HCT116 (cell line): ENCODE data around the gene ENOSF1. TPM values are rescaled to one million over a fixed set of nuclear protein-coding genes. Genes with fewer than 3 reads are reported as not detected.

Experiments
- ATAC-seq: fragments of 200-7000 bp; cut with Tn5 transposase; 2 replicates; pipeline ENCODE4 v1.9.1; 2020; ENCODE audit warnings: mild to moderate bottlenecking, moderate library complexity
- BruUV-seq: library from RNA; stranded (reverse); fragments of 400-500 nt; replicated peaks from 2 replicates; lab custom pipeline; 2021; lab: Mats Ljungman, UMichigan
- CTCF ChIA-PET: fragments of 300-600 bp; sonication (Branson Sonifier 250); formaldehyde crosslinking; loops from one replicate; lab custom pipeline; 2021; ENCODE audit warnings: antibody characterized with exemption; lab: Charles Lee
- POLR2A ChIA-PET: fragments of 300-600, 350-600 bp; sonication (Branson Sonifier 250); formaldehyde crosslinking; loops from one replicate; lab custom pipeline; 2021; ENCODE audit warnings: antibody characterized with exemption; lab: Charles Lee
- RAD21 ChIA-PET, 2 experiments: fragments of 300-600 bp; sonication (Branson Sonifier 250); formaldehyde crosslinking; loops; one replicate each; lab custom pipeline; 2023; ENCODE audit warnings: low total read pairs in 2 of 2; ENCODE audit not compliant: uncharacterized antibody in 2 of 2, unreplicated experiment in 2 of 2, low non-redundant PET in 1 of 2; lab: Charles Lee
- DNase-seq: peaks from one replicate; pipeline ENCODE4 v3.0.0-alpha.2; 2010; ENCODE audit warnings: low read depth, low spot score
- H2AFZ ChIP-seq: fragments of 200-600 bp; shearing (Covaris generic), sonication (generic); 2 replicates; pipeline ENCODE4 v1.6.1; 2017; ENCODE audit warnings: low read depth, mixed run types, mixed read lengths, antibody characterized with exemption, low read length; ENCODE audit not compliant: poor library complexity, severe bottlenecking
- H3K27ac ChIP-seq: 2 replicates; pipeline ENCODE4 v1.5.1; 2012; ENCODE audit warnings: low read depth, low read length
- H3K27me3 ChIP-seq: fragments of 200-600 bp; sonication (generic); 2 replicates; pipeline ENCODE4 v1.6.1; 2016; ENCODE audit warnings: mixed run types, low read length, mixed read lengths; ENCODE audit not compliant: insufficient read depth
- H3K36me3 ChIP-seq, 2 experiments: fragments of 200-500 bp in 1 of 2; fragments of 200-600 bp in 1 of 2; sonication (Bioruptor generic) in 1 of 2; sonication (generic) in 1 of 2; 2 replicates each; pipeline versions ENCODE4 v1.5.1 to v1.6.1; 2014 to 2016; ENCODE audit warnings: low read length in 2 of 2, inconsistent platforms in 1 of 2, mixed read lengths in 1 of 2, mixed run types in 1 of 2; ENCODE audit not compliant: insufficient read depth in 2 of 2, control insufficient read depth in 1 of 2
- H3K4me1 ChIP-seq, 2 experiments: fragments of 200-600 bp in 1 of 2; sonication (generic) in 1 of 2; 2 replicates each; pipeline versions ENCODE4 v1.5.1 to v1.6.1; 2012 to 2017; ENCODE audit warnings: low read length in 2 of 2, inconsistent platforms in 1 of 2, mild to moderate bottlenecking in 1 of 2, mixed read lengths in 1 of 2, mixed run types in 1 of 2, moderate library complexity in 1 of 2; ENCODE audit not compliant: insufficient read depth in 2 of 2, control insufficient read depth in 1 of 2
- H3K4me2 ChIP-seq: fragments of 200-600 bp; sonication (generic); 2 replicates; pipeline ENCODE4 v1.6.1; 2017; ENCODE audit warnings: mixed run types, low read length, mixed read lengths
- H3K4me3 ChIP-seq, 2 experiments: fragments of 200-600 bp in 1 of 2; sonication (generic) in 1 of 2; replicated peaks in 1 of 2; 2 replicates each; pipeline ENCODE4 v1.5.1; 2011 to 2016; ENCODE audit warnings: low read length in 2 of 2, control low read depth in 1 of 2, low read depth in 1 of 2, mild to moderate bottlenecking in 1 of 2, mixed read lengths in 1 of 2, mixed run types in 1 of 2
- H3K79me2 ChIP-seq: fragments of 200-600 bp; sonication (generic); 2 replicates; pipeline ENCODE4 v1.6.1; 2017; ENCODE audit warnings: mild to moderate bottlenecking, mixed run types, low read length, moderate library complexity, mixed read lengths; ENCODE audit not compliant: insufficient read depth
- H3K9ac ChIP-seq: fragments of 200-600 bp; sonication (generic); 2 replicates; pipeline ENCODE4 v1.6.1; 2016; ENCODE audit warnings: low read length, mixed read lengths
- H3K9me2 ChIP-seq: fragments of 200-600 bp; sonication (generic), shearing (Covaris generic); 2 replicates; pipeline ENCODE4 v1.6.1; 2017; ENCODE audit warnings: mixed run types, mild to moderate bottlenecking, moderate library complexity; ENCODE audit not compliant: insufficient read depth
- H3K9me3 ChIP-seq, 2 experiments: fragments of 200-500 bp in 1 of 2; fragments of 200-600 bp in 1 of 2; sonication (Bioruptor generic) in 1 of 2; sonication (generic) in 1 of 2; 2 replicates each; pipeline ENCODE4 v1.6.1; 2014 to 2017; ENCODE audit warnings: low read length in 2 of 2, mixed read lengths in 2 of 2, inconsistent platforms in 1 of 2, low read depth in 1 of 2, mild to moderate bottlenecking in 1 of 2, mixed run types in 1 of 2, moderate library complexity in 1 of 2; ENCODE audit not compliant: control insufficient read depth in 1 of 2, insufficient read depth in 1 of 2
- H4K20me1 ChIP-seq: fragments of 200-600 bp; sonication (generic), shearing (Covaris generic); 2 replicates; pipeline ENCODE4 v1.6.1; 2017; ENCODE audit warnings: mixed run types, mild to moderate bottlenecking, moderate library complexity; ENCODE audit not compliant: insufficient read depth
- CBX3 ChIP-seq: IDR thresholded peaks from 2 replicates; pipeline ENCODE4 v1.6.1; 2012; ENCODE audit warnings: low read depth
- CEBPB ChIP-seq: IDR thresholded peaks from 2 replicates; pipeline ENCODE4 v1.6.1; 2012; ENCODE audit warnings: low read depth
- ELF1 ChIP-seq: IDR thresholded peaks from 2 replicates; pipeline ENCODE4 v1.6.1; 2012; ENCODE audit warnings: low read depth, borderline replicate concordance
- EZH2 ChIP-seq: fragments of 200-600 bp; sonication (generic); IDR thresholded peaks from 2 replicates; pipeline ENCODE4 v1.6.1; 2017; ENCODE audit warnings: antibody characterized with exemption, mixed run types
- FOSL1 ChIP-seq: IDR thresholded peaks from 2 replicates; pipeline ENCODE4 v1.6.1; 2012; ENCODE audit warnings: low read depth
- JUND ChIP-seq: IDR thresholded peaks from 2 replicates; pipeline ENCODE4 v1.6.1; 2012
- POLR2A ChIP-seq: IDR thresholded peaks from 2 replicates; pipeline ENCODE4 v1.7.0; 2011; ENCODE audit warnings: borderline replicate concordance; ENCODE audit not compliant: insufficient read depth, insufficient read length; ENCODE audit errors: extremely low read depth
- POLR2AphosphoS5 ChIP-seq: IDR thresholded peaks from 2 replicates; pipeline ENCODE4 v1.6.1; 2011; ENCODE audit warnings: mild to moderate bottlenecking, low read depth, low read length, moderate library complexity
- RAD21 ChIP-seq: IDR thresholded peaks from 2 replicates; pipeline ENCODE4 v1.6.1; 2012; ENCODE audit warnings: low read depth, mild to moderate bottlenecking
- SIN3A ChIP-seq: IDR thresholded peaks from 2 replicates; pipeline ENCODE4 v1.6.1; 2012; ENCODE audit warnings: low read depth
- SP1 ChIP-seq: IDR thresholded peaks from 2 replicates; pipeline ENCODE4 v1.6.1; 2012; ENCODE audit warnings: low read depth
- SRF ChIP-seq: IDR thresholded peaks from 2 replicates; pipeline ENCODE4 v1.6.1; 2012; ENCODE audit warnings: low read depth
- TCF7L2 ChIP-seq: IDR thresholded peaks from 2 replicates; pipeline ENCODE4 v1.7.0; 2011; ENCODE audit warnings: borderline replicate concordance, inconsistent platforms; ENCODE audit not compliant: insufficient read depth, insufficient read length; ENCODE audit errors: extremely low read depth
- YY1 ChIP-seq: IDR thresholded peaks from 2 replicates; pipeline ENCODE4 v1.6.1; 2011; ENCODE audit warnings: low read length, low read depth, moderate library complexity, mild to moderate bottlenecking; ENCODE audit not compliant: insufficient replicate concordance; ENCODE audit errors: extremely low read depth
- ZFX ChIP-seq: fragments of 450-650 bp; IDR thresholded peaks from 2 replicates; pipeline ENCODE4 v1.6.1; 2017
- ZNF274 ChIP-seq: fragments of 200-500 bp; sonication (Bioruptor generic); IDR thresholded peaks from 2 replicates; pipeline ENCODE4 v1.6.1; 2014; ENCODE audit warnings: mild to moderate bottlenecking, low read depth, low read length, inconsistent platforms
- intact Hi-C: fragments of 100-400 bp; cut with micrococcal nuclease; formaldehyde crosslinking; loops from 2 replicates; pipeline ENCODE4 v1.10.0; 2022
- total RNA-seq: library from RNA; stranded (reverse); gene quantifications from one replicate; pipeline ENCODE4 v1.2.1, GENCODE V29; 2021; ENCODE audit not compliant: unreplicated experiment
- TF ChIP-seq, protein P1 (sequence below): IDR thresholded peaks from 2 replicates; pipeline ENCODE4 v1.6.1; 2012; ENCODE audit warnings: low read depth
- TF ChIP-seq, protein P2 (sequence below): IDR thresholded peaks from 2 replicates; pipeline ENCODE4 v1.6.1; 2012
- TF ChIP-seq, protein P3 (sequence below): IDR thresholded peaks from 2 replicates; pipeline ENCODE4 v1.6.1; 2011; ENCODE audit warnings: mild to moderate bottlenecking, low read length, moderate library complexity; ENCODE audit not compliant: insufficient replicate concordance; ENCODE audit errors: extremely low read depth

Gene ENOSF1
- total RNA-seq, 1 experiment from 2014 or later, result 90.0 TPM

DNA sequence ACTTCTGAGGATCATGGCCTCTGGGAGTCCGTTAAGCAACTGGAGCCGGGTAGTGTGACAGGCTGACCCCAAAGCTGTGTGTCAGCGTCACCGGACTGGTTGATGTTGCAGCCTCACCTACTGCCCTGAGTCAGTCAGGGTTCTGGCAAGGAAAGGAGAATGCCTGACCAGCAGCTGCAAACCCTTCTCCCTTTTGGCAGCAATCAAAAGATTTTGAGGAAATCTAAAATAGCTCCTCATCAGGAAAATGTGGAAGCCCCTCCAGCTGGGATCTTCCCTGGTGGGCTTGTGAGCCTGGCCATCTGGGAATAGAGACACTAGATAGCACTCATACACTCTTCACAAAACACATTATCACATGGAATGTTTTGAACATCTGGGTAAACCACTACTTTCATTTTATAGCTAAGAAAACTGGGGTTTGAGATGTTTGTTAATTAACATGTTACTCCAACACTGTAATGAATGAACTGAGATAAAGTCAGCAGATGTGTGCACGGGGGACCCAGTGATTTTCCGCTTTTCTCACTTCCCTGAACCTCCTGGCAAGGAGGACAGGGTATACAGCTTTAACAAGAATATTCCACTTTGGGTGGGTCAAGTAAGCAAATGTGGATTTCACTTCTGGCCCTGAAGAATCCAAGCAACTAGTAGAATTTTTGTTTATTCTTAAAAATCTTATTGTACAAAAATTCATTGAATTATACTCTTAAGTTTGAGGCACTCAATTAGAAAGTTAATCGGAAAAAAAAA lies 91.0 kb downstream of the ENOSF1 start:
- H3K9ac ChIP-seq, result no peak overlapping the region
- no peak overlapping the region for H3K4me2 ChIP-seq
- H3K4me3 ChIP-seq, result no peak overlapping the region
- no TSS peak for BruUV-seq
- H3K27ac ChIP-seq, result no peak overlapping the region
- POLR2A ChIA-PET, result no interaction called here
- no peaks in the 10 kb centered on the region for H3K36me3 ChIP-seq
- ATAC-seq (no peak), DNase-seq (no peak)
- TF ChIP-seq ZNF274, result no peak
- no peak for TF ChIP-seq YY1
- TF ChIP-seq SIN3A, result no peak
- TF ChIP-seq TCF7L2, result no peak
- no peak for TF ChIP-seq POLR2A
- TF ChIP-seq, protein P1, sequence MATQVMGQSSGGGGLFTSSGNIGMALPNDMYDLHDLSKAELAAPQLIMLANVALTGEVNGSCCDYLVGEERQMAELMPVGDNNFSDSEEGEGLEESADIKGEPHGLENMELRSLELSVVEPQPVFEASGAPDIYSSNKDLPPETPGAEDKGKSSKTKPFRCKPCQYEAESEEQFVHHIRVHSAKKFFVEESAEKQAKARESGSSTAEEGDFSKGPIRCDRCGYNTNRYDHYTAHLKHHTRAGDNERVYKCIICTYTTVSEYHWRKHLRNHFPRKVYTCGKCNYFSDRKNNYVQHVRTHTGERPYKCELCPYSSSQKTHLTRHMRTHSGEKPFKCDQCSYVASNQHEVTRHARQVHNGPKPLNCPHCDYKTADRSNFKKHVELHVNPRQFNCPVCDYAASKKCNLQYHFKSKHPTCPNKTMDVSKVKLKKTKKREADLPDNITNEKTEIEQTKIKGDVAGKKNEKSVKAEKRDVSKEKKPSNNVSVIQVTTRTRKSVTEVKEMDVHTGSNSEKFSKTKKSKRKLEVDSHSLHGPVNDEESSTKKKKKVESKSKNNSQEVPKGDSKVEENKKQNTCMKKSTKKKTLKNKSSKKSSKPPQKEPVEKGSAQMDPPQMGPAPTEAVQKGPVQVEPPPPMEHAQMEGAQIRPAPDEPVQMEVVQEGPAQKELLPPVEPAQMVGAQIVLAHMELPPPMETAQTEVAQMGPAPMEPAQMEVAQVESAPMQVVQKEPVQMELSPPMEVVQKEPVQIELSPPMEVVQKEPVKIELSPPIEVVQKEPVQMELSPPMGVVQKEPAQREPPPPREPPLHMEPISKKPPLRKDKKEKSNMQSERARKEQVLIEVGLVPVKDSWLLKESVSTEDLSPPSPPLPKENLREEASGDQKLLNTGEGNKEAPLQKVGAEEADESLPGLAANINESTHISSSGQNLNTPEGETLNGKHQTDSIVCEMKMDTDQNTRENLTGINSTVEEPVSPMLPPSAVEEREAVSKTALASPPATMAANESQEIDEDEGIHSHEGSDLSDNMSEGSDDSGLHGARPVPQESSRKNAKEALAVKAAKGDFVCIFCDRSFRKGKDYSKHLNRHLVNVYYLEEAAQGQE, result no peak
- TF ChIP-seq ELF1, result no peak
- TF ChIP-seq SRF, result no peak
- TF ChIP-seq RAD21, result no peak
- no peak for TF ChIP-seq CEBPB
- no peak for TF ChIP-seq CBX3
- TF ChIP-seq ZFX, result no peak
- TF ChIP-seq, protein P2, sequence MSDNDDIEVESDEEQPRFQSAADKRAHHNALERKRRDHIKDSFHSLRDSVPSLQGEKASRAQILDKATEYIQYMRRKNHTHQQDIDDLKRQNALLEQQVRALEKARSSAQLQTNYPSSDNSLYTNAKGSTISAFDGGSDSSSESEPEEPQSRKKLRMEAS, result no peak
- no peak for TF ChIP-seq EZH2
- TF ChIP-seq, protein P3, sequence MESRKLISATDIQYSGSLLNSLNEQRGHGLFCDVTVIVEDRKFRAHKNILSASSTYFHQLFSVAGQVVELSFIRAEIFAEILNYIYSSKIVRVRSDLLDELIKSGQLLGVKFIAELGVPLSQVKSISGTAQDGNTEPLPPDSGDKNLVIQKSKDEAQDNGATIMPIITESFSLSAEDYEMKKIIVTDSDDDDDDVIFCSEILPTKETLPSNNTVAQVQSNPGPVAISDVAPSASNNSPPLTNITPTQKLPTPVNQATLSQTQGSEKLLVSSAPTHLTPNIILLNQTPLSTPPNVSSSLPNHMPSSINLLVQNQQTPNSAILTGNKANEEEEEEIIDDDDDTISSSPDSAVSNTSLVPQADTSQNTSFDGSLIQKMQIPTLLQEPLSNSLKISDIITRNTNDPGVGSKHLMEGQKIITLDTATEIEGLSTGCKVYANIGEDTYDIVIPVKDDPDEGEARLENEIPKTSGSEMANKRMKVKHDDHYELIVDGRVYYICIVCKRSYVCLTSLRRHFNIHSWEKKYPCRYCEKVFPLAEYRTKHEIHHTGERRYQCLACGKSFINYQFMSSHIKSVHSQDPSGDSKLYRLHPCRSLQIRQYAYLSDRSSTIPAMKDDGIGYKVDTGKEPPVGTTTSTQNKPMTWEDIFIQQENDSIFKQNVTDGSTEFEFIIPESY, result no peak
- no peak for TF ChIP-seq JUND
- TF ChIP-seq SP1, result no peak
- TF ChIP-seq FOSL1, result no peak
- no peak for TF ChIP-seq POLR2AphosphoS5
- H3K4me1 ChIP-seq, result peaks cover 0 to 3% of the 10 kb centered on the region in 2 experiments; a peak in 1 of 4 replicates
- CTCF ChIA-PET, result interaction anchor here (0.9 to 2.4 kb wide), 2 partner anchors 209 to 211 kb away, joined by 3 to 7 read pairs; no protein-coding TSS in a partner anchor
- no peaks in the 10 kb centered on the region for H4K20me1 ChIP-seq
- H3K9me2 ChIP-seq, result no peaks in the 10 kb centered on the region
- H3K79me2 ChIP-seq, result no peaks in the 10 kb centered on the region
- no peaks in the 10 kb centered on the region for H3K27me3 ChIP-seq
- RAD21 ChIA-PET, result no interaction called here
- H3K9me3 ChIP-seq, result no peaks in the 10 kb centered on the region
- intact Hi-C loops, result no loop called here
- H2AFZ ChIP-seq, result no peak overlapping the region
